HL-60 (cell line): Measurements from ENCODE around the gene PSMB11.

Source experiments
- GABPA ChIP-seq: IDR thresholded peaks from 2 replicates; pipeline ENCODE4 v1.6.1; 2012; ENCODE audit warnings: low read depth
- POLR2AphosphoS5 ChIP-seq: IDR thresholded peaks from 2 replicates; pipeline ENCODE4 v1.6.1; 2012; ENCODE audit warnings: low read depth
- TF ChIP-seq, protein P1 (sequence below): IDR thresholded peaks from one replicate; pipeline ENCODE4 v1.5.1; 2011; ENCODE audit warnings: low read length, control low read depth, inconsistent platforms; ENCODE audit not compliant: insufficient read depth
- TF ChIP-seq, protein P2 (sequence below): IDR thresholded peaks from 2 replicates; pipeline ENCODE4 v1.6.1; 2012; ENCODE audit warnings: low read depth; ENCODE audit not compliant: insufficient replicate concordance

DNA sequence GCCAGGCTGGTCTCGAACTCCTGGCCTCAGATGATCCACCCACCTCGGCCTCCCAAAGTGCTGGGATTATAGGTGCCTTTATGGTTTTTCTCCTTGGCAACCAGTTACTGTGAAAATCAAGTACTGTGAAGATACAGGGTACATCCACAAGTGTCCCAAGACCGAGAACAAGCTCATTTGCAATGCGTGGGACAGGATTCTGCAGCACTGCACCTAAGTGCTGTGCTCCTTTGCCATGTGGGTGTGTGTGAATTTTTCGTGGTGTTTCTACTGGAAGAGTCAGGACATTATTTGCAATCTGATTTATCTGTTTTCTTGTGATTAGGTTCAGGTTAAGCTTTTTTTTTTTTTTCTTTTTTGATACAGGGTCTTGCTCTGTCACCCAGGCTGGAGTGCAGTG lies 24.9 kb upstream of the PSMB11 start:
- TF ChIP-seq, protein P1, sequence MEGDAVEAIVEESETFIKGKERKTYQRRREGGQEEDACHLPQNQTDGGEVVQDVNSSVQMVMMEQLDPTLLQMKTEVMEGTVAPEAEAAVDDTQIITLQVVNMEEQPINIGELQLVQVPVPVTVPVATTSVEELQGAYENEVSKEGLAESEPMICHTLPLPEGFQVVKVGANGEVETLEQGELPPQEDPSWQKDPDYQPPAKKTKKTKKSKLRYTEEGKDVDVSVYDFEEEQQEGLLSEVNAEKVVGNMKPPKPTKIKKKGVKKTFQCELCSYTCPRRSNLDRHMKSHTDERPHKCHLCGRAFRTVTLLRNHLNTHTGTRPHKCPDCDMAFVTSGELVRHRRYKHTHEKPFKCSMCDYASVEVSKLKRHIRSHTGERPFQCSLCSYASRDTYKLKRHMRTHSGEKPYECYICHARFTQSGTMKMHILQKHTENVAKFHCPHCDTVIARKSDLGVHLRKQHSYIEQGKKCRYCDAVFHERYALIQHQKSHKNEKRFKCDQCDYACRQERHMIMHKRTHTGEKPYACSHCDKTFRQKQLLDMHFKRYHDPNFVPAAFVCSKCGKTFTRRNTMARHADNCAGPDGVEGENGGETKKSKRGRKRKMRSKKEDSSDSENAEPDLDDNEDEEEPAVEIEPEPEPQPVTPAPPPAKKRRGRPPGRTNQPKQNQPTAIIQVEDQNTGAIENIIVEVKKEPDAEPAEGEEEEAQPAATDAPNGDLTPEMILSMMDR: no peak
- TF ChIP-seq, protein P2, sequence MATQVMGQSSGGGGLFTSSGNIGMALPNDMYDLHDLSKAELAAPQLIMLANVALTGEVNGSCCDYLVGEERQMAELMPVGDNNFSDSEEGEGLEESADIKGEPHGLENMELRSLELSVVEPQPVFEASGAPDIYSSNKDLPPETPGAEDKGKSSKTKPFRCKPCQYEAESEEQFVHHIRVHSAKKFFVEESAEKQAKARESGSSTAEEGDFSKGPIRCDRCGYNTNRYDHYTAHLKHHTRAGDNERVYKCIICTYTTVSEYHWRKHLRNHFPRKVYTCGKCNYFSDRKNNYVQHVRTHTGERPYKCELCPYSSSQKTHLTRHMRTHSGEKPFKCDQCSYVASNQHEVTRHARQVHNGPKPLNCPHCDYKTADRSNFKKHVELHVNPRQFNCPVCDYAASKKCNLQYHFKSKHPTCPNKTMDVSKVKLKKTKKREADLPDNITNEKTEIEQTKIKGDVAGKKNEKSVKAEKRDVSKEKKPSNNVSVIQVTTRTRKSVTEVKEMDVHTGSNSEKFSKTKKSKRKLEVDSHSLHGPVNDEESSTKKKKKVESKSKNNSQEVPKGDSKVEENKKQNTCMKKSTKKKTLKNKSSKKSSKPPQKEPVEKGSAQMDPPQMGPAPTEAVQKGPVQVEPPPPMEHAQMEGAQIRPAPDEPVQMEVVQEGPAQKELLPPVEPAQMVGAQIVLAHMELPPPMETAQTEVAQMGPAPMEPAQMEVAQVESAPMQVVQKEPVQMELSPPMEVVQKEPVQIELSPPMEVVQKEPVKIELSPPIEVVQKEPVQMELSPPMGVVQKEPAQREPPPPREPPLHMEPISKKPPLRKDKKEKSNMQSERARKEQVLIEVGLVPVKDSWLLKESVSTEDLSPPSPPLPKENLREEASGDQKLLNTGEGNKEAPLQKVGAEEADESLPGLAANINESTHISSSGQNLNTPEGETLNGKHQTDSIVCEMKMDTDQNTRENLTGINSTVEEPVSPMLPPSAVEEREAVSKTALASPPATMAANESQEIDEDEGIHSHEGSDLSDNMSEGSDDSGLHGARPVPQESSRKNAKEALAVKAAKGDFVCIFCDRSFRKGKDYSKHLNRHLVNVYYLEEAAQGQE: no peak
- TF ChIP-seq POLR2AphosphoS5: no peak
- TF ChIP-seq GABPA: no peak
